ACC112 (cell line): ENCODE data around the gene C16orf54.
"Not testable (repeated sequence)": the region's sequence is repeated elsewhere in the genome, so short reads cannot be mapped to it uniquely, and the experiment has no call there.

Experiments
- H2AFZ ChIP-seq: fragments of 200-600 bp; sonication (generic); one replicate; pipeline ENCODE4 v1.6.0; 2017; ENCODE audit warnings: antibody characterized with exemption, low read length; ENCODE audit not compliant: unreplicated experiment
- H3K27ac ChIP-seq: fragments of 200-600 bp; sonication (generic); 2 replicates; pipeline ENCODE4 v1.5.1; 2014; ENCODE audit warnings: low read depth, mild to moderate bottlenecking, antibody characterized with exemption, low read length, moderate library complexity
- H3K27me3 ChIP-seq: fragments of 200-600 bp; sonication (generic); 2 replicates; pipeline ENCODE4 v1.6.1; 2014; ENCODE audit warnings: mild to moderate bottlenecking, antibody characterized with exemption, low read length, moderate library complexity, mixed read lengths; ENCODE audit not compliant: insufficient read depth
- H3K36me3 ChIP-seq: fragments of 200-600 bp; sonication (generic); 2 replicates; pipeline ENCODE4 v1.6.1; 2016; ENCODE audit warnings: mild to moderate bottlenecking, antibody characterized with exemption, low read length, moderate library complexity, mixed read lengths; ENCODE audit not compliant: insufficient read depth
- H3K4me1 ChIP-seq: fragments of 200-600 bp; sonication (generic); one replicate; pipeline ENCODE4 v1.6.1; 2016; ENCODE audit warnings: low read length, mixed read lengths; ENCODE audit not compliant: insufficient read depth, unreplicated experiment, control insufficient read depth
- H3K4me3 ChIP-seq: fragments of 200-600 bp; sonication (generic); 2 replicates; pipeline ENCODE4 v1.5.1; 2014; ENCODE audit warnings: mild to moderate bottlenecking, low read depth, low read length
- H3K79me2 ChIP-seq: fragments of 200-600 bp; sonication (generic); one replicate; pipeline ENCODE4 v1.6.0; 2016; ENCODE audit warnings: low read length; ENCODE audit not compliant: control insufficient read depth, unreplicated experiment, insufficient read depth

The C16orf54 gene

GRCh38 chr16:29702269-29702668, 43.5 kb downstream of the C16orf54 start:
- no peak overlapping the region for H3K4me3 ChIP-seq
- no peak overlapping the region for H2AFZ ChIP-seq
- no peaks in the 10 kb centered on the region for H3K79me2 ChIP-seq
- no peaks in the 10 kb centered on the region for H3K4me1 ChIP-seq
- no peaks in the 10 kb centered on the region for H3K27me3 ChIP-seq
- H3K27ac ChIP-seq, result no peak overlapping the region
- no peaks in the 10 kb centered on the region for H3K36me3 ChIP-seq

- H3K4me1 ChIP-seq, result no peaks in the 10 kb centered on the region
- no peaks in the 10 kb centered on the region for H3K27me3 ChIP-seq
- no peak overlapping the region for H3K4me3 ChIP-seq
- H3K36me3 ChIP-seq, result no peaks in the 10 kb centered on the region
- no peak overlapping the region for H2AFZ ChIP-seq
- no peaks in the 10 kb centered on the region for H3K79me2 ChIP-seq
- no peak overlapping the region for H3K27ac ChIP-seq
Observed at GRCh38 chr16:29701214-29701555, 44.6 kb downstream of the C16orf54 start.

- Histone ChIP-seq H3K79me2 (no peaks in the 10 kb centered on the region), H3K36me3 (no peaks in the 10 kb centered on the region), H2AFZ (no peak overlapping the region), H3K4me3 (no peak overlapping the region), H3K27me3 (no peaks in the 10 kb centered on the region), H3K4me1 (no peaks in the 10 kb centered on the region), H3K27ac (no peak overlapping the region)
Observed at GRCh38 chr16:29700253-29700987, 45.4 kb downstream of the C16orf54 start.

- Histone ChIP-seq H3K27me3 (no peaks in the 10 kb centered on the region), H3K4me3 (no peak overlapping the region), H3K27ac (no peak overlapping the region), H3K79me2 (no peaks in the 10 kb centered on the region), H2AFZ (no peak overlapping the region), H3K36me3 (no peaks in the 10 kb centered on the region), H3K4me1 (no peaks in the 10 kb centered on the region)
Observed at GRCh38 chr16:29699324-29700219, 46.2 kb downstream of the C16orf54 start.

- H2AFZ ChIP-seq, result no peak overlapping the region
- no peaks in the 10 kb centered on the region for H3K36me3 ChIP-seq
- no peak overlapping the region for H3K4me3 ChIP-seq
- no peaks in the 10 kb centered on the region for H3K27me3 ChIP-seq
- H3K79me2 ChIP-seq, result no peaks in the 10 kb centered on the region
- no peaks in the 10 kb centered on the region for H3K4me1 ChIP-seq
- no peak overlapping the region for H3K27ac ChIP-seq
Observed at GRCh38 chr16:29698484-29699323, 47.1 kb downstream of the C16orf54 start.

GRCh38 chr16:29698042-29698441, 47.7 kb downstream of the C16orf54 start:
- Histone ChIP-seq H3K4me3 (no peak overlapping the region), H3K4me1 (no peaks in the 10 kb centered on the region), H3K36me3 (no peaks in the 10 kb centered on the region), H3K27ac (no peak overlapping the region), H3K79me2 (no peaks in the 10 kb centered on the region), H2AFZ (no peak overlapping the region), H3K27me3 (no peaks in the 10 kb centered on the region)

- no peak overlapping the region for H3K27ac ChIP-seq
- no peaks in the 10 kb centered on the region for H3K79me2 ChIP-seq
- no peaks in the 10 kb centered on the region for H3K36me3 ChIP-seq
- H2AFZ ChIP-seq, result no peak overlapping the region
- no peak overlapping the region for H3K4me3 ChIP-seq
- H3K4me1 ChIP-seq, result no peaks in the 10 kb centered on the region
- no peaks in the 10 kb centered on the region for H3K27me3 ChIP-seq
Observed at GRCh38 chr16:29697391-29697790, 48.4 kb downstream of the C16orf54 start.

- H3K4me3 ChIP-seq, result no peak overlapping the region
- H3K36me3 ChIP-seq, result no peaks in the 10 kb centered on the region
- H2AFZ ChIP-seq, result no peak overlapping the region
- H3K27ac ChIP-seq, result no peak overlapping the region
- H3K79me2 ChIP-seq, result no peaks in the 10 kb centered on the region
- H3K27me3 ChIP-seq, result no peaks in the 10 kb centered on the region
- H3K4me1 ChIP-seq, result no peaks in the 10 kb centered on the region
Observed at GRCh38 chr16:29696881-29697331, 48.9 kb downstream of the C16orf54 start.

GRCh38 chr16:29695675-29696074, 50.1 kb downstream of the C16orf54 start:
- not testable (repeated sequence) for H3K79me2 ChIP-seq, H3K4me3 ChIP-seq, H3K4me1 ChIP-seq, H3K27ac ChIP-seq, H3K27me3 ChIP-seq, H2AFZ ChIP-seq, H3K36me3 ChIP-seq

GRCh38 chr16:29694384-29695195, 51.2 kb downstream of the C16orf54 start:
- Histone ChIP-seq H3K4me1 (no peaks in the 10 kb centered on the region), H3K79me2 (no peaks in the 10 kb centered on the region), H3K36me3 (no peaks in the 10 kb centered on the region), H3K27ac (no peak overlapping the region), H3K27me3 (no peaks in the 10 kb centered on the region), H2AFZ (no peak overlapping the region), H3K4me3 (no peak overlapping the region)
